Memory B cell (primary cell): ENCODE data around the gene C4orf36.

Source experiments
- ATAC-seq: fragments of 150-1000 bp; cut with Tn5 transposase; 2 replicates; pipeline ENCODE4 v1.10.0; 2021; ENCODE audit warnings: low read depth, mild to moderate bottlenecking, moderate library complexity
- DNase-seq, 2 donors: peaks; one replicate each; pipeline ENCODE4 v3.0.0; 2022; ENCODE audit warnings: low spot score in 2 of 2
- H3K27ac Mint-ChIP-seq: one replicate; pipeline ENCODE4 v1.8.0; 2022; ENCODE audit warnings: mild to moderate bottlenecking, moderate library complexity, mixed read lengths
- H3K27me3 Mint-ChIP-seq: one replicate; pipeline ENCODE4 v1.8.0; 2022; ENCODE audit warnings: mixed read lengths
- H3K36me3 Mint-ChIP-seq: one replicate; pipeline ENCODE4 v1.8.0; 2022; ENCODE audit warnings: mild to moderate bottlenecking, mixed read lengths
- H3K4me1 Mint-ChIP-seq: one replicate; pipeline ENCODE4 v1.8.0; 2022; ENCODE audit warnings: mixed read lengths
- H3K4me3 Mint-ChIP-seq: one replicate; pipeline ENCODE4 v1.8.0; 2022; ENCODE audit warnings: mild to moderate bottlenecking, moderate library complexity, mixed read lengths
- H3K9me3 Mint-ChIP-seq: one replicate; pipeline ENCODE4 v1.8.0; 2022; ENCODE audit warnings: mixed read lengths

C4orf36 gene

GRCh38 chr4:86855572-86855971 is 36.6 kb downstream of the C4orf36 start:
- DNase-seq (no peak), ATAC-seq (no peak)
- Mint-ChIP-seq H3K4me3 (no peak overlapping the region), H3K9me3 (no peaks in the 10 kb centered on the region), H3K36me3 (peaks cover 2% of the 10 kb centered on the region), H3K27ac (no peak overlapping the region), H3K27me3 (no peaks in the 10 kb centered on the region), H3K4me1 (no peaks in the 10 kb centered on the region)

- DNase-seq (no peak), ATAC-seq (no peak)
- Mint-ChIP-seq H3K27ac (no peak overlapping the region), H3K36me3 (no peaks in the 10 kb centered on the region), H3K4me1 (no peaks in the 10 kb centered on the region), H3K27me3 (peaks cover 1% of the 10 kb centered on the region), H3K9me3 (no peaks in the 10 kb centered on the region), H3K4me3 (no peak overlapping the region)
These were observed 39.0 kb downstream of the C4orf36 start for GRCh38 chr4:86853209-86853608.

- Mint-ChIP-seq H3K4me3 (no peak within 1 kb of the TSS), H3K36me3 (no peaks in the 10 kb centered on the region), H3K4me1 (no peaks in the 10 kb centered on the region), H3K27me3 (peaks cover 9% of the 10 kb centered on the region), H3K27ac (no peak within 1 kb of the TSS), H3K9me3 (no peaks in the 10 kb centered on the region)
- no peak for ATAC-seq
- DNase-seq: no peak
These were observed 43.2 kb downstream of the C4orf36 start, which contains the start of gene SLC10A6 for GRCh38 chr4:86848732-86849619. SLC10A6 (minus strand) TSS chr4:86849384; CDS start chr4:86849115, 269 bp downstream.

GRCh38 chr4:86848136-86848535 is 44.1 kb downstream of the C4orf36 start:
- Mint-ChIP-seq H3K9me3 (no peaks in the 10 kb centered on the region), H3K27me3 (peaks cover 9% of the 10 kb centered on the region), H3K4me1 (no peaks in the 10 kb centered on the region), H3K27ac (no peak overlapping the region), H3K4me3 (no peak overlapping the region), H3K36me3 (no peaks in the 10 kb centered on the region)
- no peak for ATAC-seq
- DNase-seq: no peak

- Mint-ChIP-seq H3K4me1 (no peaks in the 10 kb centered on the region), H3K27ac (no peak overlapping the region), H3K36me3 (no peaks in the 10 kb centered on the region), H3K27me3 (peaks cover 9% of the 10 kb centered on the region), H3K4me3 (no peak overlapping the region), H3K9me3 (no peaks in the 10 kb centered on the region)
- no peak for DNase-seq
- ATAC-seq: no peak
These were observed 44.7 kb downstream of the C4orf36 start for GRCh38 chr4:86847571-86847970.

- DNase-seq: no peak
- ATAC-seq: no peak
- H3K27me3 Mint-ChIP-seq: peaks cover 9% of the 10 kb centered on the region
- H3K27ac Mint-ChIP-seq: no peak overlapping the region
- H3K36me3 Mint-ChIP-seq: no peaks in the 10 kb centered on the region
- H3K9me3 Mint-ChIP-seq: no peaks in the 10 kb centered on the region
- H3K4me1 Mint-ChIP-seq: no peaks in the 10 kb centered on the region
- no peak overlapping the region for H3K4me3 Mint-ChIP-seq
These were observed 45.3 kb downstream of the C4orf36 start for GRCh38 chr4:86846921-86847320.

GRCh38 chr4:86845593-86845992 is 46.6 kb downstream of the C4orf36 start:
- H3K4me3 Mint-ChIP-seq: no peak overlapping the region
- H3K27ac Mint-ChIP-seq: no peak overlapping the region
- ATAC-seq (no peak), DNase-seq (no peak)
- H3K36me3 Mint-ChIP-seq: no peaks in the 10 kb centered on the region
- no peaks in the 10 kb centered on the region for H3K9me3 Mint-ChIP-seq
- H3K27me3 Mint-ChIP-seq: peaks cover 9% of the 10 kb centered on the region
- no peaks in the 10 kb centered on the region for H3K4me1 Mint-ChIP-seq

GRCh38 chr4:86841309-86841708 is 50.9 kb downstream of the C4orf36 start:
- H3K9me3 Mint-ChIP-seq: no peaks in the 10 kb centered on the region
- H3K36me3 Mint-ChIP-seq: no peaks in the 10 kb centered on the region
- H3K4me3 Mint-ChIP-seq: no peak overlapping the region
- no peaks in the 10 kb centered on the region for H3K4me1 Mint-ChIP-seq
- ATAC-seq (no peak), DNase-seq (no peak)
- no peak overlapping the region for H3K27ac Mint-ChIP-seq
- H3K27me3 Mint-ChIP-seq: peaks cover 8% of the 10 kb centered on the region

- ATAC-seq: no peak
- Mint-ChIP-seq H3K4me1 (no peaks in the 10 kb centered on the region), H3K36me3 (no peaks in the 10 kb centered on the region), H3K4me3 (no peak overlapping the region), H3K27me3 (peaks cover 8% of the 10 kb centered on the region), H3K27ac (no peak overlapping the region), H3K9me3 (no peaks in the 10 kb centered on the region)
- DNase-seq: no peak
These were observed 51.4 kb downstream of the C4orf36 start for GRCh38 chr4:86840858-86841257.

GRCh38 chr4:86837691-86838503 is 54.3 kb downstream of the C4orf36 start:
- Mint-ChIP-seq H3K9me3 (no peaks in the 10 kb centered on the region), H3K4me1 (no peaks in the 10 kb centered on the region), H3K27ac (no peak overlapping the region), H3K36me3 (no peaks in the 10 kb centered on the region), H3K27me3 (peaks cover 3% of the 10 kb centered on the region), H3K4me3 (no peak overlapping the region)
- no peak for ATAC-seq
- DNase-seq: no peak

- H3K36me3 Mint-ChIP-seq: no peaks in the 10 kb centered on the region
- ATAC-seq (no peak), DNase-seq (no peak)
- no peak overlapping the region for H3K27ac Mint-ChIP-seq
- no peaks in the 10 kb centered on the region for H3K4me1 Mint-ChIP-seq
- H3K9me3 Mint-ChIP-seq: no peaks in the 10 kb centered on the region
- no peak overlapping the region for H3K4me3 Mint-ChIP-seq
- peaks cover 3% of the 10 kb centered on the region for H3K27me3 Mint-ChIP-seq
These were observed 56.5 kb downstream of the C4orf36 start for GRCh38 chr4:86835677-86836076.

- Mint-ChIP-seq H3K36me3 (no peaks in the 10 kb centered on the region), H3K27me3 (peaks cover 2% of the 10 kb centered on the region), H3K4me1 (no peaks in the 10 kb centered on the region), H3K27ac (no peak overlapping the region), H3K4me3 (no peak overlapping the region), H3K9me3 (no peaks in the 10 kb centered on the region)
- DNase-seq: no peak
- no peak for ATAC-seq
These were observed 57.3 kb downstream of the C4orf36 start for GRCh38 chr4:86834901-86835300.

- Mint-ChIP-seq H3K27ac (no peak overlapping the region), H3K9me3 (no peaks in the 10 kb centered on the region), H3K4me1 (no peaks in the 10 kb centered on the region), H3K4me3 (no peak overlapping the region), H3K36me3 (no peaks in the 10 kb centered on the region), H3K27me3 (peaks cover 2% of the 10 kb centered on the region)
- DNase-seq: no peak
- no peak for ATAC-seq
These were observed 58.6 kb downstream of the C4orf36 start for GRCh38 chr4:86833615-86834014.
